HK-2 (cell line): Measurements from ENCODE around the gene LSM12.

Experiments used
- DNase-seq: peaks from one replicate; pipeline ENCODE4 v3.0.0-alpha.2; 2018; ENCODE audit not compliant: unreplicated experiment

LSM12 gene

GRCh38 chr17:44095647-44096496, 29.4 kb upstream of the LSM12 start:
- DNase-seq = peak; percentile 91

DNA sequence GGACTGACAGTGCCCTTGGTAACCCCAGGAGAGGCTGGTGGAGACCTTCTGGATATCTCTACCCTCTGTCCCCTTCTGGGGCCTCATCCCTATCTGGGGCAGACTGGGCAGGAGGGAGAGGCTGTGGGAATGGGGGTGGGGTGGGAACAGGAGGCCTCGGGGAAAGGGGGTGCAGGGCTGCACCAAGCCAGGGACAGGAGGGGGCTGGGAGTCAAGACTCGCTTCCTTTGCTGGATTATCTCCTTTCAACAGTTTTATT, 28.8 kb upstream of the LSM12 start:
- no peak for DNase-seq

- DNase-seq = no peak
Measured at GRCh38 chr17:44094701-44095387, 28.4 kb upstream of the LSM12 start.

DNA sequence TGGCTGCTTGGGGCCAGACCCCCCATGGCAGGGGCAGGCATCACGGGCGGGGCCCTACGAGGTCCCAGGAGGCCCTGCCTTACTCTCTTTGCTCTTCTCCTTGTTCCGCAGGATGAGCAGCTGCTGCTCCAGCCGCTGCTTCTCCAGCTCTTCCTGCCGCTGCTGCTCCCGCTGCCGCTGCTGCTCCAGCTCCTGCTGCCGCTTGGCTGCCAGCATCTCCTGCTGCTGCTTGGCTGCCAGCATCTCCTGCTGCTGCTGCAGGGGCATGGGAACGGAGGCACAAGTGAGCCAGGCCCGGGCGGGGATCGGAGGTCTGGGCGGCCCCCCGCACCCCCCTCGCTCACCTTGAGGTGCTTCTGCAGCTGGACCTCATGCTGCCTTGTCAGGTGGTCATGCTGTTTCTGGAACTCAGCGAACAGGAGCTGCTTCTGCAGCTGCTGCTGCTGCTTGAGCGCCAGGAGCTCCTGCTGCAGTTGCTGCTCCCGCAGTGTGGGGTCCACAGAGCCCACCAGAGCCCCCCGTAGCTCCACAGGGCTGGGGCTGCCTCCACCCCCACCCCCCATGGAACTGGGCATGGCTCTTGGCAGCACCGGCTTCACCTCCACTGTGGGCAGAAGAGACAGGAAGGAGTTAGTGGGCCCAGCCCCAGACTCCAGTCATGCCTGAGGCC, 26.9 kb upstream of the LSM12 start:
- DNase-seq = no peak

- DNase-seq = no peak
Measured at GRCh38 chr17:44092051-44092450, 25.6 kb upstream of the LSM12 start.

DNA sequence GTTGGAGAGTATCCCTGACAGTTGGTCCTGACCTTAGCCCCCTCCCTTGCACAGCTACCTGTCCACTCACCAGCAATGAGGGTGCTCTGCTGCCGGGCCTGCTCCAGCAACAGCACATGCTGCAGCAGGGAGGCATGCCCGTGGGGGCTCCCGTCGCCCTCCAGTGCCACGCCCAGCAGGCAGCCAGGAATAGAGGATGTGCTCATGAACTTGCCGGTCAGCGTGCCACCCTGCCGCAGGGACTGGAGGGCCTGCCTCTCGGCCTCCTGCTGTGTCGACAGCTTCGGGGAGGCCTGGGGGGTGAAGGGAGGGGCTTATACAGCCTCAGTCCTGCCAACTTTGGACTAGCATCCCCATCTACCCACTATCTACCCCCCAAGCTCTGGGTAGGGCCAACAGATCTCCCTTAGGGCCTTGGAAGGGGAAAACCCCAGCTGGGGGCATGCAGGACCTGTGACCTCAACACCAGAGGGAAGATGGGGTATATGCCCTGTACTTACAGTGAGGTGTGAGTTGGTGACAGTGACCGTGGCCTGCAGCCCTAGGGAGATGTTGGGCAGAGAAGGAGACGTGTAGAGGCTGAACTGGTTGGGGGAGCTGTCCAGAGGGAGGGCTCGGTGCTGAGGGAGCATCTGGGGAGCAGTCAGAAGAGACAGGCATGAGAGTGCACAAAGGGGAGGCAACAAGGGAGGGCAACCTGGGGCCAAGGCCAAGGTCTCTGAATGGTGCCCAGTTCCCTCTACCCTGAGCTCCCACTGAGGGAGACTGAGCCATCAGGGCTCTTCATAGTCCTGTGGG, 24.9 kb upstream of the LSM12 start:
- no peak for DNase-seq

- no peak for DNase-seq
Measured at GRCh38 chr17:44088254-44088653, 21.8 kb upstream of the LSM12 start.

GRCh38 chr17:44087319-44087718, 20.8 kb upstream of the LSM12 start:
- no peak for DNase-seq

GRCh38 chr17:44086364-44087311, 20.2 kb upstream of the LSM12 start:
- DNase-seq = peak; percentile 89

- DNase-seq = no peak
Measured at GRCh38 chr17:44085908-44086307, 19.4 kb upstream of the LSM12 start.

GRCh38 chr17:44084921-44085320, 18.4 kb upstream of the LSM12 start:
- no peak for DNase-seq

GRCh38 chr17:44084131-44084538, 17.7 kb upstream of the LSM12 start:
- peak; percentile 37 for DNase-seq

DNA sequence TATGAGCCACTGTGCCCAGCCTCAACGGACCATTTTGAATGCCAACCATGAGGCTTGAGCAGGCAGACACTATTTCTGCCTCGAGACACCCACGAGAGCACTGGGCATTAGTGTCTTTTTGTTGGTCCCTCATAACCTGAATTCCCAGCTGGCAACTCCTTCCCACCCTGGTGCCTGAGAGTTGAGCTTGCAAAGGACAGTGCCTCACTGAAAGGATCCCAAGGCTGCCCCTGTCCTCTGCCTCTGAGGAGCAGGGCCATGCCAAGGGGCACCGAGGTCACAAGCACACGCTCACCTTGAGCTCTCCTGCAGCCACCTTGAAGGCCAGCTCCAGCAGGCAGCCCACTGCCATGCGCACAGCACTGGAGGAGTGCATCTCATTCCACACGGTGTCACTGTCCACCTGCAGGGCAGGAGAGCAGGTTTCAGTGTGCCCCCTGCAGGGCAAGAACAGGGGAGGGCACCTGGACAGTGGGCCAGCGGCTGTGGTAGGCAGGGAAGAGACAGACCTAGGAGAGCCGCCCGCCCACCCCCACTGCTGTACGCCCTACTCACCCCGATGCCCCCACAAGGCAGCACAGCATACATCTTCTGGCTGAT, 16.9 kb upstream of the LSM12 start:
- DNase-seq = peak; percentile 58

- no peak for DNase-seq
Measured at GRCh38 chr17:44082256-44082927, 15.9 kb upstream of the LSM12 start.

- no peak for DNase-seq
Measured at GRCh38 chr17:44081681-44082080, 15.2 kb upstream of the LSM12 start.

- no peak for DNase-seq
Measured at GRCh38 chr17:44079877-44080821, 13.7 kb upstream of the LSM12 start.

DNA sequence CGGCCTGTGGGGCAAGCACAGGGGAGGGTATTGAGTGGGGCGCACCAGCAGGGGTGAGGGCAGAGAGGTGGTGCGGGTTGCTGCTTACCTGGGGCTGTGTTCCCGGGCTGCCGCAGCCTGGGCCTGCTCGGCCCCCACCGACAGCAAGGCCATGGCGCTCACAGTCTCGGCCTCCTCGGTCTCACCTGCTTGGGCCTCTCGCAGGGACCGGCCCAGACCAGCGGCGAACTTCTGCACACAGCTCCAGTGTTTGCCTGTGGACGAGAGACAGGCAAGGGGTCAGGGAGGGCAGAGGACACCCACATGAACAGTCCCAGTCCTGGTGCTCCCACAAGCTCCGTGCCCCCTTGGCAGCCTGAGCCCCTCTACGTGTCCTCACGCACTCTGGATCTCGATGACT, 11.9 kb upstream of the LSM12 start:
- no peak for DNase-seq

DNA sequence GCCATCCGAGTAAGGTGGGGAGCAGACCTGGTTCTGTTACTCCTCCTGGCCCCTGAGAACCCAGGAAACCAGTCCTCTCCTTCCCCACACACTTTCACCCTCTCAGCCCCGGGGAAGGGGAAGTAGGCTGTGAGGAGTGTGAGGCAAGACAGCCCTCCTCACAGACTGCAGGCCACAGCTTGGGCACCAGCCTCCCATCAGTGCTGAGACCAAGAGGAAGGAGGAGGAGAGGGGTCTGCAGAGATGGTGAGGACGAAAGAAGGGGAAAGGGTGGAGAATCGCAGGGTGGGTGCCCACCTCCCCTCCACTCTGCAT, 11.1 kb upstream of the LSM12 start:
- no peak for DNase-seq
